Spleen (tissue), 11 donors: ENCODE data around the gene PARN. TPM values are rescaled to one million over a fixed set of nuclear protein-coding genes. Genes with fewer than 3 reads are reported as not detected.

Experiments
- DNase-seq: peaks from one replicate; pipeline ENCODE4 v3.0.0-alpha.2; 2020
- H3K27ac ChIP-seq, 8 donors: fragments of 200-600 bp; sonication (generic) in 7 of 8; 1 replicate in 4 of 8; 2 replicates in 4 of 8; pipeline versions ENCODE4 v1.5.0 to v1.8.0; 2016 to 2021; ENCODE audit warnings: inconsistent platforms in 4 of 8, mild to moderate bottlenecking in 4 of 8, moderate library complexity in 1 of 8
- H3K27me3 ChIP-seq, 7 donors: fragments of 200-600 bp; sonication (generic) in 6 of 7; replicated peaks in 1 of 7; 1 replicate in 4 of 7; 2 replicates in 3 of 7; pipeline versions ENCODE4 v1.5.0 to v1.8.0; 2016 to 2021; ENCODE audit warnings: inconsistent platforms in 3 of 7, mild to moderate bottlenecking in 1 of 7
- H3K36me3 ChIP-seq, 6 donors: fragments of 200-600 bp; sonication (generic) in 5 of 6; 1 replicate in 4 of 6; 2 replicates in 2 of 6; pipeline versions ENCODE4 v1.5.0 to v1.8.0; 2016 to 2021; ENCODE audit warnings: inconsistent platforms in 2 of 6
- H3K4me1 ChIP-seq, 6 donors: fragments of 200-600 bp; sonication (generic) in 5 of 6; 1 replicate in 3 of 6; 2 replicates in 3 of 6; pipeline versions ENCODE4 v1.5.0 to v1.8.0; 2016 to 2021; ENCODE audit warnings: inconsistent platforms in 3 of 6
- H3K4me3 ChIP-seq, 8 donors: fragments of 200-600 bp; sonication (generic) in 7 of 8; 1 replicate in 4 of 8; 2 replicates in 4 of 8; pipeline versions ENCODE4 v1.5.0 to v1.8.0; 2016 to 2021; ENCODE audit warnings: inconsistent platforms in 4 of 8, mild to moderate bottlenecking in 4 of 8, moderate library complexity in 2 of 8
- H3K9me3 ChIP-seq, 8 donors: fragments of 200-600 bp; sonication (generic) in 7 of 8; 1 replicate in 4 of 8; 2 replicates in 4 of 8; pipeline versions ENCODE4 v1.5.0 to v1.8.0; 2016 to 2021; ENCODE audit warnings: inconsistent platforms in 4 of 8
- CTCF ChIP-seq, 11 experiments: fragments of 200-600 bp in 7 of 11; fragments of 450-650 bp in 4 of 11; sonication (generic) in 4 of 11; IDR thresholded peaks in 8 of 11; conservative IDR thresholded peaks in 3 of 11; 1 replicate in 7 of 11; 2 replicates in 4 of 11; pipeline versions ENCODE4 v1.4.0 to v1.8.0; 2016 to 2021; ENCODE audit warnings: antibody characterized with exemption in 11 of 11, inconsistent platforms in 4 of 11, mild to moderate bottlenecking in 1 of 11
- POLR2A ChIP-seq, 3 donors: fragments of 450-650 bp; IDR thresholded peaks; one replicate each; pipeline ENCODE4 v1.5.1; 2017; ENCODE audit warnings: antibody characterized with exemption in 3 of 3, mild to moderate bottlenecking in 1 of 3
- POLR2AphosphoS5 ChIP-seq, 3 donors: sonication (generic); formaldehyde crosslinking; IDR thresholded peaks; one replicate each; pipeline ENCODE4 v1.5.1; 2017; ENCODE audit warnings: antibody characterized with exemption in 3 of 3
- WGBS, 5 donors: extraction: QIAGEN DNeasy Blood & Tissue Kit in 3 of 5; methylation state at CpG; one replicate each; pipeline versions ENCODE4 v1.1.5 to v1.1.7; 2013 to 2018; 5-methylcytosine and 5-hydroxymethylcytosine counted together
- intact Hi-C: fragments of 100-400 bp; cut with DNase I; formaldehyde crosslinking; loops from one replicate; pipeline ENCODE4 v1.15.0; 2023; ENCODE audit warnings: low total_unique reads
- polyA plus RNA-seq, 3 donors: library from polyadenylated mRNA; stranded (reverse); fragments of 200-250 nt; gene quantifications; one replicate each; pipeline ENCODE4 v1.2.1, GENCODE V29; 2013
- total RNA-seq, 7 donors: library from RNA; depleted of rRNA in 3 of 7; stranded (reverse); fragments of >200 nt in 3 of 7; fragmentation: NEBNext Ultra II Directional in 4 of 7; extraction: Animal tissue kit (Norgen Biotek cat#: 25700) in 4 of 7; gene quantifications; one replicate each; pipeline versions ENCODE4 v1.1.0 to v1.2.1, GENCODE V29; 2016 to 2021
- donor health status: healthy with polysubstance abuse.
- donor health status: DM: no; HTN: no; CAD: no; lungs with moderate emphysema.
- donor health status: DM: no; HTN: no; CAD: no.
- donor health status: Bipolar disorder and iron deficiency.
- donor health status: healthy.
- donor health status: DM: no; HTN: no; CAD: no.
- donor health status: DM: yes; HTN: yes; CAD: no.

PARN gene
- total and polyA plus RNA-seq, 10 donors = 10.3 to 49.0 (median 35.6) TPM

- no peaks in the 10 kb centered on the region for H3K27me3 ChIP-seq
- WGBS, 5 donors = 0 to 3% (median 2%) methylated on average over 17 of the region's 17 CpGs
Observed at GRCh38 chr16:14629612-14629918, 495 bp downstream of the PARN start.

DNA sequence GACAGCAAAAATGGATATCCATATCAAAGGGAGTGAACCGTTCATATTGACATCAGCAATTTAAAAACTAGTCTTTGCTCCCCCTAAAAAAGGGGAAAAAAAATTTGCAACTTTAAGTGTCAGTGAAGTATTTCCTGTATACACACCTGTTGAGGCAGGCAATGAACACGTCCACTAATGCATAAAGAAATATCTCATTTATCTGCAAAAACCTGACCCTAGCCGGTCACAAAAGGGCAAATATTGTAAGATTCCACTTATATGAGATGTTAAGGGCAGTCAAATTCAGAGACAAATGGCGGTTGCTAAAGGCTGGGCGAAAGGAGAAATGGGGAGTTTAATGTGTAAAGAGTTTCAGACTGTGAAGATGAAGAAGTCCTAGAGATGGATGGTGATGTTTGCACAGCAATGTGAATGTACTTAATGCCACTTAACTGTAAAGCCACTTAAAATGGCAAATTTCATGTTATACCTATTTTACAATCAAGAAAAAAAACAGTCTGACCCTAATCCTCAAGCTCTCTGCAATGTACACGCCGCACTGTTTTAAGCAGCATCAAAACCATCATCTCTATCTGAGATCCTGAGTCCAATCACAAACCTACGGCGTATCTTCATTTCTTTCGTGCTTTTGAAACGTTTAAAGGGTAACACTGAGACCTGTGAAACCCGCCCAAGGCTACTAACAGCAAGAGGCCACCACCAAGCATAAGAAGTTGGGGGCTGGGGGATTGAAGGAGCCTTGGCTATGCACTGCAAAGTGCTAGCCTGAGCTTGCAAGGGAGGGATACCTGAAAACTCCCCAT lies 1.1 kb downstream of the PARN start:
- TF ChIP-seq POLR2A (IDR thresholded peaks at IDR 0.05) (no peak), CTCF (IDR thresholded peaks at IDR 0.05 in 8 of 11, conservative IDR thresholded peaks at IDR 0.05 in 3 of 11) (no peak)
- H3K27ac ChIP-seq = peak overlapping the region; percentile 81 to 99 (median 95)
- no peak for DNase-seq
- WGBS, 5 donors = 49 to 64% (median 59%) methylated on average over 12 of the region's 12 CpGs
- peak overlapping the region; percentile 66 to 93 (median 78) for H3K4me3 ChIP-seq
- intact Hi-C loops = no loop called here
- no peaks in the 10 kb centered on the region for H3K9me3 ChIP-seq
- peaks cover 0 to 43% (median 38%) of the 10 kb centered on the region in 6 donors for H3K36me3 ChIP-seq
- peaks cover 17 to 71% (median 53%) of the 10 kb centered on the region in 6 donors for H3K4me1 ChIP-seq
- H3K27me3 ChIP-seq = no peaks in the 10 kb centered on the region

More at GRCh38 chr16:14629612-14629918, 495 bp downstream of the PARN start:
- TF ChIP-seq POLR2AphosphoS5 (IDR thresholded peaks at IDR 0.05) (no peak), POLR2A (IDR thresholded peaks at IDR 0.05) (no peak), CTCF (IDR thresholded peaks at IDR 0.05 in 8 of 11, conservative IDR thresholded peaks at IDR 0.05 in 3 of 11) (no peak)
- intact Hi-C loops = no loop called here
- DNase-seq = no peak
- no peaks in the 10 kb centered on the region for H3K9me3 ChIP-seq
- H3K4me3 ChIP-seq = peak overlapping the region; percentile 66 to 93 (median 78)
- H3K4me1 ChIP-seq = peaks cover 22 to 71% (median 59%) of the 10 kb centered on the region in 6 donors
- peaks cover 0 to 38% (median 33%) of the 10 kb centered on the region in 6 donors for H3K36me3 ChIP-seq
- peak overlapping the region; percentile 81 to 99 (median 95) for H3K27ac ChIP-seq

DNA sequence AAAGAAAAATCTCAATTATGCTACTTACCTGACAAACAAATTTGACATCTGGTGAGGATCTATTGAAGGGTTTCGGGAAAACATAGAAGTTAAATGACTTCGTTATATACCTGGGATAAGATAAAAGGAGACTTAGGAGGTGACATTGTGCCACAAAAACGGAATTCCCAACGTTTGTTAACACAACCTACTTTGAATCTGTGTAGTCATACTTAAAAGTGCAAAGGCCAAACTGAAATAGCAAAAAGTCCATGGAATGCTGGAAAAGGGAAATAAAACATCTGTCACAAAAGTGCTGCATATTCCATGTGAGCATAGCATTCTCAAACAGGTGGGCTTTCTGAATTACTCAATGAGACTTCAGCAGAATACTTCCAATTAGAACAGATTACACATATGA lies 3.0 kb downstream of the PARN start:
- Histone ChIP-seq H3K27me3 (no peaks in the 10 kb centered on the region), H3K4me3 (no peak overlapping the region), H3K36me3 (peaks cover 0 to 63% (median 57%) of the 10 kb centered on the region in 6 donors), H3K4me1 (peaks cover 14 to 62% (median 44%) of the 10 kb centered on the region in 6 donors), H3K9me3 (no peaks in the 10 kb centered on the region), H3K27ac (no peak overlapping the region)
- WGBS, 5 donors = 91 to 94% (median 92%) methylated on average over 4 of the region's 4 CpGs
- intact Hi-C loops = no loop called here
- no peak for DNase-seq
- no peak for TF ChIP-seq POLR2A (IDR thresholded peaks at IDR 0.05)

GRCh38 chr16:14618566-14618965 lies 11.5 kb downstream of the PARN start:
- no peak for TF ChIP-seq POLR2A (IDR thresholded peaks at IDR 0.05)
- TF ChIP-seq POLR2AphosphoS5 (IDR thresholded peaks at IDR 0.05) = no peak
- TF ChIP-seq CTCF (IDR thresholded peaks at IDR 0.05 in 8 of 11, conservative IDR thresholded peaks at IDR 0.05 in 3 of 11) = no peak
- H3K9me3 ChIP-seq = no peaks in the 10 kb centered on the region
- no peaks in the 10 kb centered on the region for H3K27me3 ChIP-seq
- no peak overlapping the region for H3K27ac ChIP-seq
- no peaks in the 10 kb centered on the region for H3K4me1 ChIP-seq
- WGBS, 5 donors = 83 to 97% (median 93%) methylated on average over 7 of the region's 7 CpGs
- H3K4me3 ChIP-seq = no peak overlapping the region
- no peak for DNase-seq
- intact Hi-C loops = no loop called here
- peaks cover 0 to 100% (median 78%) of the 10 kb centered on the region in 6 donors for H3K36me3 ChIP-seq
